C4-2B (cell line): ENCODE data around the gene TPRN.

Experiments
- H3K27ac ChIP-seq: fragments of 450-650 bp; 2 replicates; pipeline ENCODE4 v1.5.1; 2017
- ZFX ChIP-seq: fragments of 450-650 bp; IDR thresholded peaks from 2 replicates; pipeline ENCODE4 v1.6.1; 2017
- TF ChIP-seq, protein P1 (sequence below): fragments of 450-650 bp; conservative IDR thresholded peaks from 2 replicates; pipeline ENCODE4 v1.5.1; 2017; ENCODE audit warnings: mild to moderate bottlenecking

The TPRN gene

DNA sequence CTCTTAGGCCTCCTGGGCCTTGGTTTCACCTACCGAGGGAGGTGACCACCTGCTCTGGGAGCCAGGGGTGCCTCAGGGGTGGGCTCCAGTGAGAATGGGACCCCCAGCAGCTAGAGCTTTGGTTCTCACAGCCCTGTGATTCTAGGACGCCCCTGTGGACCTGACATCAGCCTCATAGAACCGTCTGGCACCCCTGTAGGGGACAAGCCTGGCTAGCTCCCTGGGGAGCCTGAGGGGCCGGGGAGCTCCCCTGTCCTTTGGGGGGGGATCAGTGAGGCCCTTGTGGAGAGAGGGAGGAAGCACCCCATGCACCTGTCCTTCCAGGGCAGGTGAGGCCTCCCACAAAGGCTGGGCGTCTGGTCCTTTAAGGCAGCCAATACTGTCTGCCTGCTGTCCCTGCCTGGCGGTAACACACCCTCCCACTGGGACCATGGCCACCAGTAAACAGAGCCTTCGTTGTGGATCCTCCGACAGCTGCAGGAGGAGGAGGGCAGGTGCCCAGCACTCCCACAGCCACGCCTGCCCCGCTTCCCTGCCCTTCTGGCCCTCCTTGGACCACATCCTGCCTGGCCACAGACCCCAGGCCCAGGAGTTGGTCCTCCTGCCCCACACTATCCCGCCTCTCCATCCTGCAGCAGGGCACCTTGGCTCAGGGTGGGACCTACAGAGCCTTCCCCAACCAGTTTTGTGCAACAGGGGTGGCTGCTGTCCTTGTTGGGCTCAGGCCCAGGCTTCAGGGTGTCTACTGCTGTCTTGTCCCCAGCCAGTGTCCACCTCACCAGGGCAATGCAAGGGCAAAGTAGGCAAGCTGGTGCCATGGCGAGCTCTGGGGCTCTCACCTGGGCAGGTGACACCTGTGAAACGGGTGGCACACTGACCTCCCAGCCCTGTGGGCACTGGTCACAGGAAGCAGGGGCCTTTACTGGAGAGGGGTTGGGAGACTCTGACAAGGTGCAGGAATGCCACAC, 37.5 kb upstream of the TPRN start:
- peak overlapping the region; percentile 29 for H3K27ac ChIP-seq
- TF ChIP-seq, protein P1, sequence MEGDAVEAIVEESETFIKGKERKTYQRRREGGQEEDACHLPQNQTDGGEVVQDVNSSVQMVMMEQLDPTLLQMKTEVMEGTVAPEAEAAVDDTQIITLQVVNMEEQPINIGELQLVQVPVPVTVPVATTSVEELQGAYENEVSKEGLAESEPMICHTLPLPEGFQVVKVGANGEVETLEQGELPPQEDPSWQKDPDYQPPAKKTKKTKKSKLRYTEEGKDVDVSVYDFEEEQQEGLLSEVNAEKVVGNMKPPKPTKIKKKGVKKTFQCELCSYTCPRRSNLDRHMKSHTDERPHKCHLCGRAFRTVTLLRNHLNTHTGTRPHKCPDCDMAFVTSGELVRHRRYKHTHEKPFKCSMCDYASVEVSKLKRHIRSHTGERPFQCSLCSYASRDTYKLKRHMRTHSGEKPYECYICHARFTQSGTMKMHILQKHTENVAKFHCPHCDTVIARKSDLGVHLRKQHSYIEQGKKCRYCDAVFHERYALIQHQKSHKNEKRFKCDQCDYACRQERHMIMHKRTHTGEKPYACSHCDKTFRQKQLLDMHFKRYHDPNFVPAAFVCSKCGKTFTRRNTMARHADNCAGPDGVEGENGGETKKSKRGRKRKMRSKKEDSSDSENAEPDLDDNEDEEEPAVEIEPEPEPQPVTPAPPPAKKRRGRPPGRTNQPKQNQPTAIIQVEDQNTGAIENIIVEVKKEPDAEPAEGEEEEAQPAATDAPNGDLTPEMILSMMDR: no peak
- no peak for TF ChIP-seq ZFX

DNA sequence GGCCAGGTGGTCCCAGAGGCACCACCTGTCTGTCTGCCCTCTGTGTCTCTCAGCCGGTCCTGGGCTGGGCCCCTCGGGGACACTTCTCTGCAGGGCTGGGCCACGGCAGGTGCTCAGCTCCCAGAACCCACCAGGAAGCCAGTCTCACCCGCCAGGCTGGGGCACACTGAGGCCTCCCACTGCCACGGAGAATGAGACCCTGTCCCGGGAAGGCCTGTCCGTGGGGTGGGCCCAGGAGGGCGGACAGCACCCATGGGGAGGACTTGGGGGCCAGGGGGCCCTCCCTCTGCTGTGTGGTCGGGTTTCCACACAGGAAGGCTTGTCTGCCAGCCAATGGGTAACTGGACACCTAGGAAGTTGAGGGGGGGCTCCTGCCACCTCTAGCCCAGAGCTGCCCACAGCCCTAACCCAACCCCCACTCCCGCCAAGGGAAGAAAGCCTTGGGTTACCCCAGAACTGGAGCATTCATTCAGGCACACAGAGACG, 36.4 kb upstream of the TPRN start:
- H3K27ac ChIP-seq: peak overlapping the region; percentile 29

DNA sequence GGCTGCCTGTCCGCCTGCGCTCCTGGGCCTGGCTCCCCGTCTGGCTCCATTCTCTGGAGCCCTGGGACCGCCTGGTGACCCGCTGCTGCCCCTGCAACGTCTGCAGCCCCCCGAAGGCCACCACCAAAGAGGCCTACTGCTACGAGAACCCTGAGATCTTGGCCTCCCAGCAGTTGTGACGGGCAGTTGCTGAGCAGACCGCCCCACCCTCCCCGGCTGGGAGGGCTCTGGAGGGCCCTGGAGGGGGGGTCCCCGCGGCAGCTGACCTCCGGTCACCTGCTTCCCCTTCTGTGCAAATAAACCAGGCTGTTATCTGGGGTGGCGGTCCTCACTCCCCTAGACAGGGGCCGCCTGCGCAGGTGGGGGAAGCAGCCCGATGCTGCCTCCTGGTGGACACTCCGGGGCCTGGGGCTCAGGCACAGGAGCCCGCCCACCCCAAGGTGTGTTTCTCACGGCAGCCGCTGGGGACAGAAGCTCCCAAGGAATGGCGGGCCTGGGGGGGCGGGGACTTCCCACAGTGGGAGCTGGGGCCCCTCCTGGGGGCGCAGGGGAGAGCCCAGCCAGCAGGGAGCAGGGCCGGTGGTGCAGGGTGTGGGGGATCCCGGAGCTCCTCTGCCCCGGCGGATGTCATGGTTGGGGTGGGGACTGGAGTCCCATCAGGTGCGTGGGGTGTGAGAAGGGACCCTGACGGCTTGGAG, 35.8 kb upstream of the TPRN start:
- no peak for TF ChIP-seq ZFX
- TF ChIP-seq, protein P1: peak; percentile 100
- peak overlapping the region; percentile 29 for H3K27ac ChIP-seq

More for the DNA sequence above, 36.4 kb upstream of the TPRN start:
- TF ChIP-seq ZFX: no peak
- TF ChIP-seq, protein P1: no peak; the same call in 1 of the 2 replicates

DNA sequence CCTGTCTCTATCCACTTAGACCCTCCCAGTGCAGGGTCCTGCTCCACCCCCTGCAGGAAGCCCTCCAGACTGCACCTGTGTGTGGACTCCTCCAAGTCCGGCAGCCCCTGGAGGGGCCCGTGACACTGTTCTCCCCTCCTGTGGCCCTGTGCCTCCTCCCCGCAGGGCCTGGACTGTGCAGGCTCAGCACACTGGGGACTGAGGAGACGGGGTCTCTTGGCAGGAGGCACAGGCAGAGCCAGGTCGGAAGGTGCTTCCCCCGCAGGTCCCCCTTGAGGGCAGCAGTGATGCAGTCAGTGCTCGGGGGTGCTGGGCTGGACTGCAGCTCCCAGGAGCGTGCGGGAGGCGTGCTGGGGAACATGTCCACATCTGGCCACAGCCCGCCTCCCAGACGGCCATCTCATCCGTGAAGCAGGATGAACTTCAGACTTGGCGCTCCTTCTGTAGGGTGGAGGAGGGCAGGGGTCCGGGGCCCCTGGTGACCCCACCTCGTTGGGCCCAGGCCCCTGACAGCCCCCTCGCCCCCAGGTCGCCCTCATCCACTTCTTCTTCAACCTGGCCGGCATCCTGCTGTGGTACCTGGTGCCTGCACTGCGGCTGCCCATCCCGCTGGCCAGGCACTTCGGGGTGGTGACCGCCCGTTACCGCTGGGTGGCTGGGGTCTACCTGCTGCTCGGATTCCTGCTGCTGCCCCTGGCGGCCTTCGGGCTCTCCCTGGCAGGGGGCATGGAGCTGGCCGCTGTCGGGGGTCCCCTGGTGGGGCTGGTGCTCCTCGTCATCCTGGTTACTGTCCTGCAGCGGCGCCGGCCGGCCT, 35.1 kb upstream of the TPRN start:
- TF ChIP-seq, protein P1: no peak
- H3K27ac ChIP-seq: no peak overlapping the region; the same call in 1 of the 2 replicates

DNA sequence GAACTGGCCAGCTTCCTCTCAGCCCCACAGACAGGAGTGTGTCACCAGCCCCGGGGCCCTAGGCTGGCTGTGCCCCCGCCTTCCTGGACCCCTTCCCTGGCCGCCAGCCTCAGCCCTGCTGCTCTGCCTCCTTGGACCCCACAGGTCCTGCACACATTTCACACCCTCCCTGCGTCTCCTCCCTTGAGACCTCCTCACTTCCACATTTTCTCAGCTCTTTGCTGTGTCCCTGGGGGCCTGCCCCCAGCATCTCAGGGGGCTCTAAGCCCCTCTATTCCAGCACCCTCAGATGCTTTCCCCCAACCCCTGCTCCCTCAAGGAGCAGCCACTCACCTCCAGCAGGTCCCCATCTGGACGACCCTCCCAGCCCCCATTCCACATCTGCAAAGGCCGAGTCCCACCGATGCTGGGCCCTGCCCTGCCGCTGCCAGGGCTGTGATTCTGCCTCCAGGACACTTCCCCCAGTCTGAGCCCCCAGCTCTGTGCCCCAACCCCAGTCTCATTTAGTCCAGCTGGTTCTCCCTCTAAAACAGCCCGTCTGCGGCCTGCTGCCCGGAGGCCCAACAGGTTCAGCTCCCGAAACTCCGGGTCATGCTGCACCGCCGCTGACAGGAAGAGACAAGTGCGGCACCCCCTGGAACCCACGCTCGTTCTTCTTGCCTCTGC, 34.4 kb upstream of the TPRN start:
- H3K27ac ChIP-seq: no peak overlapping the region
- TF ChIP-seq, protein P1: no peak
- TF ChIP-seq ZFX: no peak

DNA sequence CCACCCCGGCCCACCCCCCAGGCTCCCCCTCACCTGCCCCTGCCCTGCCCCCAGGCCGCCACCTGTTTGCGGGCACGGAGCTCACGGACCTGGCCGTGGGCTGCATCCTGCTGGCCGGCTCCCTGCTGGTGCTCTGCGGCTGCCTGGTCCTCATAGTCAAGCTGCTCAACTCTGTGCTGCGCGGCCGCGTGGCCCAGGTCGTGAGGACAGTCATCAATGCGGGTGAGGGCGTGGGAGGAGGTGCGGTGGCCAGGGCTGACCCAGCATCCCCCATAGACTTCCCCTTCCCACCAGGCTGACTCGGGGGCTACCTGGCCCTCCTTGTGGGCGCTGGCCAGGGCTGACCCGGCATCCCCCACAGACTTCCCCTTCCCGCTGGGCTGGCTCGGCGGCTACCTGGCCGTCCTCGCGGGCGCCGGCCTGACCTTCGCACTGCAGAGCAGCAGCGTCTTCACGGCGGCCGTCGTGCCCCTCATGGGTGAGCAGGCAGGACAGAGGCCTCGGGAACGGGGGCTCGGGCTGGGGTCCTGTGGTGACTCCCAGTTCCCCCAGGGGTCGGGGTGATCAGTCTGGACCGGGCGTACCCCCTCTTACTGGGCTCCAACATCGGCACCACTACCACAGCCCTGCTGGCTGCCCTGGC, 33.6 kb upstream of the TPRN start:
- H3K27ac ChIP-seq: no peak overlapping the region
- TF ChIP-seq, protein P1: no peak
- no peak for TF ChIP-seq ZFX
